Measurements from ENCODE around the gene ANXA3. TPM values are rescaled to one million over a fixed set of nuclear protein-coding genes. Genes with fewer than 3 reads are reported as not detected.
"Not testable (repeated sequence)": the region's sequence is repeated elsewhere in the genome, so short reads cannot be mapped to it uniquely, and the experiment has no call there.

The ANXA3 gene
- total RNA-seq, 1 donor from 2014 or later: 68.7 TPM

DNA sequence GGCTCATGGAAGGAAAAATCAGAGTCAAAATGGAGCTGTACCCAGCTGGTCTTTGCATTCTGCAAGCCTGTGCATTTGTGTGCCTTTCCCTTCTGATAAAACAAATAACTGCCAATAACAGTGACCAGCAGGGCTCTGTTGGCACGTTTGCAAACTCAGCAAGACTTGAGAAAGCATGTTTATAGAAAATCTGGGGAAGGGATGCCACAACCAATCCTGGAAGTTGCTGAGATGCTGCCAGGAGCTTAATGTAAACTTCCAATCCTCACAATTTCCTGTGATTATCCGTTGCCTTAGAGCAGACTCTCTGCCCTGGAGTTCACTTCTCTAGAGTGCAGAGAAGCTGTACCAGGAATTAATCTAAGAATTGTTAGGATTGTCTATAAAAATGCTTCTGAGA is 6.9 kb upstream of the ANXA3 start:
- no peak for FAIRE-seq
- no peak overlapping the region for H3K4me3 ChIP-seq (ENCODE audit: insufficient read depth, low read depth, low read length)
- no peak for TF ChIP-seq EZH2 (IDR thresholded peaks at IDR 0.05; ENCODE audit: insufficient read depth, low read length)
- TF ChIP-seq, protein P1, sequence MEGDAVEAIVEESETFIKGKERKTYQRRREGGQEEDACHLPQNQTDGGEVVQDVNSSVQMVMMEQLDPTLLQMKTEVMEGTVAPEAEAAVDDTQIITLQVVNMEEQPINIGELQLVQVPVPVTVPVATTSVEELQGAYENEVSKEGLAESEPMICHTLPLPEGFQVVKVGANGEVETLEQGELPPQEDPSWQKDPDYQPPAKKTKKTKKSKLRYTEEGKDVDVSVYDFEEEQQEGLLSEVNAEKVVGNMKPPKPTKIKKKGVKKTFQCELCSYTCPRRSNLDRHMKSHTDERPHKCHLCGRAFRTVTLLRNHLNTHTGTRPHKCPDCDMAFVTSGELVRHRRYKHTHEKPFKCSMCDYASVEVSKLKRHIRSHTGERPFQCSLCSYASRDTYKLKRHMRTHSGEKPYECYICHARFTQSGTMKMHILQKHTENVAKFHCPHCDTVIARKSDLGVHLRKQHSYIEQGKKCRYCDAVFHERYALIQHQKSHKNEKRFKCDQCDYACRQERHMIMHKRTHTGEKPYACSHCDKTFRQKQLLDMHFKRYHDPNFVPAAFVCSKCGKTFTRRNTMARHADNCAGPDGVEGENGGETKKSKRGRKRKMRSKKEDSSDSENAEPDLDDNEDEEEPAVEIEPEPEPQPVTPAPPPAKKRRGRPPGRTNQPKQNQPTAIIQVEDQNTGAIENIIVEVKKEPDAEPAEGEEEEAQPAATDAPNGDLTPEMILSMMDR (IDR thresholded peaks at IDR 0.05; ENCODE audit: insufficient read depth, low read depth, low read length): no peak
- no peak for DNase-seq (ENCODE audit: low read depth)
- H3K27ac ChIP-seq (ENCODE audit: low read depth, low read length): no peak overlapping the region
- H2AFZ ChIP-seq (ENCODE audit: low read depth, low read length): no peak overlapping the region
- no peaks in the 10 kb centered on the region for H3K27me3 ChIP-seq (ENCODE audit: insufficient read depth, low read length)
- no peak overlapping the region for H3K9ac ChIP-seq (ENCODE audit: low read length)
- Mint-ChIP-seq H3K27me3 (ENCODE audit: low read depth, unreplicated experiment) (no peaks in the 10 kb centered on the region), H3K9me3 (ENCODE audit: unreplicated experiment) (no peaks in the 10 kb centered on the region), H3K27ac (ENCODE audit: unreplicated experiment) (no peak overlapping the region), H3K36me3 (ENCODE audit: low read depth, unreplicated experiment) (peaks cover 8% of the 10 kb centered on the region), H3K4me1 (ENCODE audit: low read depth, unreplicated experiment) (peaks cover 6% of the 10 kb centered on the region), H3K4me3 (ENCODE audit: unreplicated experiment) (no peak overlapping the region)
- H3K4me2 ChIP-seq (ENCODE audit: low read length): no peak overlapping the region
- H3K4me1 ChIP-seq (ENCODE audit: insufficient read depth, low read length): peaks cover 4% of the 10 kb centered on the region
- H3K79me2 ChIP-seq (ENCODE audit: insufficient read depth, low read length): no peaks in the 10 kb centered on the region
- no peaks in the 10 kb centered on the region for H3K36me3 ChIP-seq (ENCODE audit: insufficient read depth, low read length)
- no peaks in the 10 kb centered on the region for H4K20me1 ChIP-seq (ENCODE audit: insufficient read depth, low read length)
- no peaks in the 10 kb centered on the region for H3K9me3 ChIP-seq (ENCODE audit: insufficient read depth, low read depth, low read length)

DNA sequence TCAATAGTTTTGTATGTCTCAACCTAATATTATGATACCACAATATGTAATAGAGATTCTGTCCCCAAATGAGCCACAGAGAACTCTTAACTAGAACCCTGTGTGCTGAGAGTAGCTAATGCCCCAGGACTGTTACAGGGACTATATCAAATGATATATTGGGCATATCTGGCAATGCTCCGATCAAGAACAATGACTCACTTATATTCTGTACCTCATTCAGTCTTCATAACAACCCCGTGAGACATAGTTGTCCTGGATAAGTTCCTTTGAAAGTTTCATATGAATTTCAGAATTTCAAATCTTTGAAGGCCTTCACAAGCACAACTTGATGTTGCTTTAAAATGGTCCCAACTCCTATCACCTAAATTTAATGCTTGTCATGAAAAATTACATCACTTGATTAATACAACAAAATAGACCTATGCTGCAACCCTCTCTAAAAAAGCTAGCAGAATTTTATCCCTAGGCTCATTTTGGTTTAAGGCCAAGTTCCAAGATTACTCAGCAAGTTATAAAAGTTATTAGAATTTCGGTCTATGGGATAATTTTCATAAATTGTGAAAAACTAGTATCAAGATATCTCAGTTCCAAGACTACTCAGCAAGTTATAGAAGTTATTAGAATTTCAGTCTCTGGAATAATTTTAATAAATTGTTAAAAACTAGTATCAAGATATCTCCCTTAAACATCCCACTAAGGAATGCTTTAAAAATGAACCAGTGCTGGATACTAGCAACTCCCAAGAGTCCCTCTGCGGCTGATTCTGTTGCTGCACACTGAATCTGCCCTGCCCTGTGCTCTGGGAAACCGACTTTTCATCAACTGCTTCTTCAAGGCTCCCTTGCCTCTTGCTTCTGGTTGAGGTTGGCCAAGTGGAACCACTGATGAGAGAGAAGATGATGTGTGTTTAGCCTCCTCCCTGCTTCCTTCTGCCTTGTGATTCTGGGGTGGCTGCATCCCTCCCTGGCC is 6.0 kb upstream of the ANXA3 start:
- Histone ChIP-seq H3K4me2 (ENCODE audit: low read length) (no peak overlapping the region), H2AFZ (ENCODE audit: low read depth, low read length) (no peak overlapping the region), H3K36me3 (ENCODE audit: insufficient read depth, low read length) (no peaks in the 10 kb centered on the region), H3K4me3 (ENCODE audit: insufficient read depth, low read depth, low read length) (no peak overlapping the region), H3K27me3 (ENCODE audit: insufficient read depth, low read length) (no peaks in the 10 kb centered on the region), H3K9ac (ENCODE audit: low read length) (no peak overlapping the region), H3K79me2 (ENCODE audit: insufficient read depth, low read length) (no peaks in the 10 kb centered on the region), H3K9me3 (ENCODE audit: insufficient read depth, low read depth, low read length) (no peaks in the 10 kb centered on the region), H3K27ac (ENCODE audit: low read depth, low read length) (no peak overlapping the region), H3K4me1 (ENCODE audit: insufficient read depth, low read length) (peaks cover 4% of the 10 kb centered on the region), H4K20me1 (ENCODE audit: insufficient read depth, low read length) (no peaks in the 10 kb centered on the region)
- Mint-ChIP-seq H3K4me1 (ENCODE audit: low read depth, unreplicated experiment) (peaks cover 6% of the 10 kb centered on the region), H3K36me3 (ENCODE audit: low read depth, unreplicated experiment) (peaks cover 8% of the 10 kb centered on the region), H3K27me3 (ENCODE audit: low read depth, unreplicated experiment) (no peaks in the 10 kb centered on the region), H3K4me3 (ENCODE audit: unreplicated experiment) (no peak overlapping the region), H3K27ac (ENCODE audit: unreplicated experiment) (no peak overlapping the region), H3K9me3 (ENCODE audit: unreplicated experiment) (no peaks in the 10 kb centered on the region)
- TF ChIP-seq, protein P1 (IDR thresholded peaks at IDR 0.05; ENCODE audit: insufficient read depth, low read depth, low read length): no peak
- no peak for TF ChIP-seq EZH2 (IDR thresholded peaks at IDR 0.05; ENCODE audit: insufficient read depth, low read length)
- DNase-seq (ENCODE audit: low read depth) (peak; percentile 62), FAIRE-seq (no peak)

GRCh38 chr4:78547899-78548298 is 3.7 kb upstream of the ANXA3 start:
- H3K4me1 ChIP-seq (ENCODE audit: insufficient read depth, low read length): peaks cover 18% of the 10 kb centered on the region
- not testable (repeated sequence) for H3K36me3 Mint-ChIP-seq (ENCODE audit: low read depth, unreplicated experiment); H3K27ac Mint-ChIP-seq (ENCODE audit: unreplicated experiment); H3K9me3 ChIP-seq (ENCODE audit: insufficient read depth, low read depth, low read length); H2AFZ ChIP-seq (ENCODE audit: low read depth, low read length); H3K4me2 ChIP-seq (ENCODE audit: low read length); H3K79me2 ChIP-seq (ENCODE audit: insufficient read depth, low read length); DNase-seq (ENCODE audit: low read depth); H3K27ac ChIP-seq (ENCODE audit: low read depth, low read length); FAIRE-seq; H3K4me3 Mint-ChIP-seq (ENCODE audit: unreplicated experiment); H3K4me3 ChIP-seq (ENCODE audit: insufficient read depth, low read depth, low read length); H4K20me1 ChIP-seq (ENCODE audit: insufficient read depth, low read length); H3K36me3 ChIP-seq (ENCODE audit: insufficient read depth, low read length); H3K9ac ChIP-seq (ENCODE audit: low read length); H3K27me3 Mint-ChIP-seq (ENCODE audit: low read depth, unreplicated experiment); H3K9me3 Mint-ChIP-seq (ENCODE audit: unreplicated experiment); H3K27me3 ChIP-seq (ENCODE audit: insufficient read depth, low read length)
- H3K4me1 Mint-ChIP-seq (ENCODE audit: low read depth, unreplicated experiment): peaks cover 20% of the 10 kb centered on the region

- not testable (repeated sequence) for H3K27ac Mint-ChIP-seq (ENCODE audit: unreplicated experiment); H4K20me1 ChIP-seq (ENCODE audit: insufficient read depth, low read length); H3K4me2 ChIP-seq (ENCODE audit: low read length); H3K9me3 ChIP-seq (ENCODE audit: insufficient read depth, low read depth, low read length); H3K9ac ChIP-seq (ENCODE audit: low read length); H3K27me3 Mint-ChIP-seq (ENCODE audit: low read depth, unreplicated experiment); H2AFZ ChIP-seq (ENCODE audit: low read depth, low read length); H3K27me3 ChIP-seq (ENCODE audit: insufficient read depth, low read length); H3K27ac ChIP-seq (ENCODE audit: low read depth, low read length); DNase-seq (ENCODE audit: low read depth); FAIRE-seq; H3K4me3 Mint-ChIP-seq (ENCODE audit: unreplicated experiment); H3K79me2 ChIP-seq (ENCODE audit: insufficient read depth, low read length); H3K4me3 ChIP-seq (ENCODE audit: insufficient read depth, low read depth, low read length); H3K9me3 Mint-ChIP-seq (ENCODE audit: unreplicated experiment); H3K36me3 ChIP-seq (ENCODE audit: insufficient read depth, low read length); H3K36me3 Mint-ChIP-seq (ENCODE audit: low read depth, unreplicated experiment)
- peaks cover 19% of the 10 kb centered on the region for H3K4me1 ChIP-seq (ENCODE audit: insufficient read depth, low read length)
- H3K4me1 Mint-ChIP-seq (ENCODE audit: low read depth, unreplicated experiment): peaks cover 23% of the 10 kb centered on the region
Observed at GRCh38 chr4:78548889-78549288, 2.7 kb upstream of the ANXA3 start.
